ENCODE data around the gene PKP2. TPM values are rescaled to one million over a fixed set of nuclear protein-coding genes. Genes with fewer than 3 reads are reported as not detected.

The PKP2 gene
- total RNA-seq, 6 donors from 2014 or later: 2.5 to 14.8 (median 5.5) TPM

DNA sequence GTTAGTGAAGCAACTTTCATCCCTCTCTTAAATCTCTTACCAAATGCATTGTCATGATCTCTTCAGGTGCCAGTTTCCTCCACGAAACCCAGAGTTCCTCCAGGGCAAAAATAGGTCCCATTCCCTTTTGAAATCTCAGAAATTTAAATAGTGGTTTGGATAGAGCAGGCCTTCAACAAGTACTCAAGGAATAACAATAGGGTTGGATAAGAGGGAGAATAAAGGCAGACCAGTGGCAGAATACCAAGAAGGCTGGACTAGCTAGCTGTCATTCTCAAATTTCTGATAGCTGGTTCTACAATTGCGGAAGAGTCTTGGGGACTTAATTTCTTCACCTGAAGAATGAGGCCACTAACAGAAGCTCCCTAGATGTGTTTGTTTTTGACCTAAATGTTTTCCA, 62.5 kb downstream of the PKP2 start:
- TF ChIP-seq, protein P1, sequence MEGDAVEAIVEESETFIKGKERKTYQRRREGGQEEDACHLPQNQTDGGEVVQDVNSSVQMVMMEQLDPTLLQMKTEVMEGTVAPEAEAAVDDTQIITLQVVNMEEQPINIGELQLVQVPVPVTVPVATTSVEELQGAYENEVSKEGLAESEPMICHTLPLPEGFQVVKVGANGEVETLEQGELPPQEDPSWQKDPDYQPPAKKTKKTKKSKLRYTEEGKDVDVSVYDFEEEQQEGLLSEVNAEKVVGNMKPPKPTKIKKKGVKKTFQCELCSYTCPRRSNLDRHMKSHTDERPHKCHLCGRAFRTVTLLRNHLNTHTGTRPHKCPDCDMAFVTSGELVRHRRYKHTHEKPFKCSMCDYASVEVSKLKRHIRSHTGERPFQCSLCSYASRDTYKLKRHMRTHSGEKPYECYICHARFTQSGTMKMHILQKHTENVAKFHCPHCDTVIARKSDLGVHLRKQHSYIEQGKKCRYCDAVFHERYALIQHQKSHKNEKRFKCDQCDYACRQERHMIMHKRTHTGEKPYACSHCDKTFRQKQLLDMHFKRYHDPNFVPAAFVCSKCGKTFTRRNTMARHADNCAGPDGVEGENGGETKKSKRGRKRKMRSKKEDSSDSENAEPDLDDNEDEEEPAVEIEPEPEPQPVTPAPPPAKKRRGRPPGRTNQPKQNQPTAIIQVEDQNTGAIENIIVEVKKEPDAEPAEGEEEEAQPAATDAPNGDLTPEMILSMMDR (IDR thresholded peaks at IDR 0.05): no peak
- TF ChIP-seq POLR2A (IDR thresholded peaks at IDR 0.05): no peak
- TF ChIP-seq POLR2AphosphoS5 (IDR thresholded peaks at IDR 0.05): no peak
- TF ChIP-seq EP300 (IDR thresholded peaks at IDR 0.05): no peak
- DNase-seq: no peak
- ATAC-seq (ENCODE audit: low FRiP score in 2 of 2): no peak
- no peaks in the 10 kb centered on the region for H3K4me1 ChIP-seq
- H3K36me3 ChIP-seq: no peaks in the 10 kb centered on the region
- no peak overlapping the region for H3K27ac ChIP-seq
- 87 to 90% methylated on average over 2 of the region's 2 CpGs for WGBS, 2 donors
- H3K27me3 ChIP-seq: no peaks in the 10 kb centered on the region
- no peaks in the 10 kb centered on the region for H3K9me3 ChIP-seq
- H3K4me3 ChIP-seq: no peak overlapping the region

- Histone ChIP-seq H3K4me1 (no peaks in the 10 kb centered on the region), H3K9me3 (no peaks in the 10 kb centered on the region), H3K27ac (no peak overlapping the region), H3K27me3 (no peaks in the 10 kb centered on the region), H3K4me3 (no peak overlapping the region), H3K36me3 (no peaks in the 10 kb centered on the region)
- TF ChIP-seq POLR2AphosphoS5 (IDR thresholded peaks at IDR 0.05) (no peak), EP300 (IDR thresholded peaks at IDR 0.05) (no peak), POLR2A (IDR thresholded peaks at IDR 0.05) (no peak)
- TF ChIP-seq, protein P1 (IDR thresholded peaks at IDR 0.05): no peak
- 60 to 69% methylated on average over 2 of the region's 2 CpGs for WGBS, 2 donors
- DNase-seq: no peak
- ATAC-seq (ENCODE audit: low FRiP score in 2 of 2): no peak
Observed at GRCh38 chr12:32828552-32828951, 68.0 kb downstream of the PKP2 start.

- Histone ChIP-seq H3K4me3 (no peak overlapping the region), H3K4me1 (no peaks in the 10 kb centered on the region), H3K36me3 (no peaks in the 10 kb centered on the region), H3K27me3 (no peaks in the 10 kb centered on the region), H3K9me3 (no peaks in the 10 kb centered on the region), H3K27ac (no peak overlapping the region)
- TF ChIP-seq POLR2AphosphoS5 (IDR thresholded peaks at IDR 0.05) (no peak), EP300 (IDR thresholded peaks at IDR 0.05) (no peak), POLR2A (IDR thresholded peaks at IDR 0.05) (no peak)
- TF ChIP-seq, protein P1 (IDR thresholded peaks at IDR 0.05): no peak
- DNase-seq (no peak), ATAC-seq (ENCODE audit: low FRiP score in 2 of 2) (no peak)
- 64 to 67% methylated on average over 1 of the region's 1 CpG for WGBS, 2 donors
Observed at GRCh38 chr12:32828120-32828519, 68.5 kb downstream of the PKP2 start.

GRCh38 chr12:32826807-32827412, 69.7 kb downstream of the PKP2 start:
- H3K27me3 ChIP-seq: no peaks in the 10 kb centered on the region
- ATAC-seq (ENCODE audit: low FRiP score in 2 of 2): no peak
- no peaks in the 10 kb centered on the region for H3K36me3 ChIP-seq
- H3K9me3 ChIP-seq: no peaks in the 10 kb centered on the region
- TF ChIP-seq, protein P1 (IDR thresholded peaks at IDR 0.05): no peak
- no peak for DNase-seq
- H3K27ac ChIP-seq: no peak overlapping the region
- H3K4me1 ChIP-seq: no peaks in the 10 kb centered on the region
- H3K4me3 ChIP-seq: no peak overlapping the region
- WGBS, 2 donors: 52 to 66% methylated on average over 3 of the region's 3 CpGs

GRCh38 chr12:32824596-32824995, 72.0 kb downstream of the PKP2 start:
- no peaks in the 10 kb centered on the region for H3K4me1 ChIP-seq
- H3K27ac ChIP-seq: no peak overlapping the region
- ATAC-seq (ENCODE audit: low FRiP score in 2 of 2) (no peak), DNase-seq (no peak)
- no peaks in the 10 kb centered on the region for H3K9me3 ChIP-seq
- H3K27me3 ChIP-seq: no peaks in the 10 kb centered on the region
- H3K36me3 ChIP-seq: no peaks in the 10 kb centered on the region
- WGBS, 2 donors: 84 to 91% methylated on average over 1 of the region's 1 CpG
- TF ChIP-seq, protein P1 (IDR thresholded peaks at IDR 0.05): no peak
- no peak for TF ChIP-seq EP300 (IDR thresholded peaks at IDR 0.05)
- TF ChIP-seq POLR2AphosphoS5 (IDR thresholded peaks at IDR 0.05): no peak
- TF ChIP-seq POLR2A (IDR thresholded peaks at IDR 0.05): no peak
- H3K4me3 ChIP-seq: no peak overlapping the region
